PC-3 (cell line): Measurements from ENCODE around the gene BCL3. TPM values are rescaled to one million over a fixed set of nuclear protein-coding genes. Genes with fewer than 3 reads are reported as not detected.

ENCODE experiments used
- ATAC-seq: fragments of 200-7000 bp; cut with Tn5 transposase; 2 replicates; pipeline ENCODE4 v1.9.1; 2020; ENCODE audit warnings: mild to moderate bottlenecking, moderate library complexity
- BruUV-seq: library from RNA; stranded (reverse); fragments of 400-500 nt; replicated peaks from 2 replicates; lab custom pipeline; 2021; lab: Mats Ljungman, UMichigan
- CTCF ChIA-PET: fragments of 300-600 bp; sonication (Branson Sonifier 250); formaldehyde crosslinking; loops from one replicate; lab custom pipeline; 2022; ENCODE audit warnings: antibody characterized with exemption; lab: Charles Lee
- POLR2A ChIA-PET: fragments of 300-600 bp; sonication (Branson Sonifier 250); formaldehyde crosslinking; loops from one replicate; lab custom pipeline; 2022; ENCODE audit warnings: antibody characterized with exemption; ENCODE audit not compliant: unreplicated experiment; lab: Charles Lee
- DNase-seq: peaks from one replicate; pipeline ENCODE4 v3.0.0-alpha.2; 2015
- H2AFZ ChIP-seq: fragments of 300-600 bp; sonication (generic); 2 replicates; pipeline ENCODE4 v1.6.0; 2016; ENCODE audit warnings: antibody characterized with exemption, low read length
- H3F3A ChIP-seq: fragments of 300-600 bp; sonication (generic); one replicate; pipeline ENCODE4 v1.6.0; 2017; ENCODE audit warnings: antibody characterized with exemption, low read length, control low read depth, mild to moderate bottlenecking; ENCODE audit not compliant: unreplicated experiment
- H3K27ac ChIP-seq: fragments of 300-600 bp; sonication (generic); 2 replicates; pipeline ENCODE4 v1.5.1; 2016; ENCODE audit warnings: mild to moderate bottlenecking, low read length
- H3K27me3 ChIP-seq: fragments of 300-600 bp; sonication (generic); 2 replicates; pipeline ENCODE4 v1.6.1; 2016; ENCODE audit warnings: low read length, mixed read lengths
- H3K36me3 ChIP-seq: fragments of 300-600 bp; sonication (generic); 2 replicates; pipeline ENCODE4 v1.6.1; 2016; ENCODE audit warnings: low read depth, mixed run types, low read length, mixed read lengths
- H3K4me1 ChIP-seq: fragments of 300-600 bp; sonication (generic); 2 replicates; pipeline ENCODE4 v1.5.1; 2016; ENCODE audit warnings: low read length; ENCODE audit not compliant: insufficient read depth
- H3K4me2 ChIP-seq: fragments of 300-600 bp; sonication (generic); 2 replicates; pipeline ENCODE4 v1.6.0; 2016; ENCODE audit warnings: low read length
- H3K4me3 ChIP-seq: fragments of 300-600 bp; sonication (generic); 2 replicates; pipeline ENCODE4 v1.5.1; 2016; ENCODE audit warnings: mild to moderate bottlenecking, low read length, mixed read lengths
- H3K79me2 ChIP-seq: fragments of 300-600 bp; sonication (generic); 2 replicates; pipeline ENCODE4 v1.6.1; 2017; ENCODE audit warnings: low read length, mixed read lengths
- H3K9ac ChIP-seq: fragments of 300-600 bp; sonication (generic); 2 replicates; pipeline ENCODE4 v1.6.0; 2016; ENCODE audit warnings: mild to moderate bottlenecking, low read length
- H3K9me2 ChIP-seq: fragments of 300-600 bp; sonication (generic); replicated peaks from 2 replicates; pipeline ENCODE4 v1.6.1; 2016; ENCODE audit warnings: mixed run types, low read length, mixed read lengths
- H3K9me3 ChIP-seq: fragments of 300-600 bp; sonication (generic); 2 replicates; pipeline ENCODE4 v1.6.1; 2016; ENCODE audit warnings: low read length, mixed read lengths
- H4K20me1 ChIP-seq: fragments of 300-600 bp; sonication (generic); 2 replicates; pipeline ENCODE4 v1.6.1; 2016; ENCODE audit warnings: low read length, mixed read lengths
- CTCF ChIP-seq: fragments of 300-600 bp; sonication (generic); conservative IDR thresholded peaks from 2 replicates; pipeline ENCODE4 v1.5.1; 2017; ENCODE audit warnings: antibody characterized with exemption, low read depth, mild to moderate bottlenecking, low read length
- EZH2 ChIP-seq: fragments of 300-600 bp; sonication (generic); IDR thresholded peaks from one replicate; pipeline ENCODE4 v1.6.1; 2017; ENCODE audit warnings: antibody characterized with exemption, mild to moderate bottlenecking, low read length; ENCODE audit not compliant: unreplicated experiment
- EZH2phosphoT487 ChIP-seq: fragments of 300-600 bp; sonication (generic); IDR thresholded peaks from 2 replicates; pipeline ENCODE4 v1.6.1; 2018; ENCODE audit warnings: mild to moderate bottlenecking, antibody characterized with exemption, low read length, borderline replicate concordance
- intact Hi-C: fragments of 100-400 bp; cut with micrococcal nuclease; formaldehyde crosslinking; loops from 2 replicates; pipeline ENCODE4 v1.9.0; 2023
- total RNA-seq: library from RNA; depleted of rRNA; stranded (reverse); fragments of >200 nt; gene quantifications from 2 replicates; pipeline ENCODE4 v1.2.3, GENCODE V29; 2014

BCL3 gene
- total RNA-seq, 1 experiment from 2014 or later: 25.5 TPM

DNA sequence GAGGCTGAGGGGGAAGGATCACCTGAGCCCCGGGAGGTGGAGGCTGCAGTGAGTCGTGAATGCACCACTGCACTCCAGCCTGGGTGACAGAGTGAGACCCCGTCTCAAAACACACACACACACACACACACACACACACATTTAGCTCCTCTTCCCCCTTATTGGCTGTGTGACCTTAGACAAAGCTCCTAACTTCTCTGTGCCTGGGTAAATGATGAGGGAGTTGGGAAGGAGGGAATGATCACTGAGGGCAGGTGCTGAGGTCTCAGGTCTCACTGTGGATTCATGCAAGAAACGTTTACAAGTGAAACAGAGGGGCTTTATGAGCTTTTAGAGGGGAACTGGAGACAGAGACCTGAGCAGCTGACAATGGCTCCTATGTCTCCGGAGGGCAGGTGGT is 16.9 kb upstream of the BCL3 start:
- ATAC-seq: no peak
- H2AFZ ChIP-seq: no peak overlapping the region
- ChIA-PET POLR2A (no interaction called here), CTCF (interaction anchor here (0.6 kb wide), 1 partner anchor 41 kb away, joined by 6 read pairs; no protein-coding TSS in a partner anchor)
- no TSS peak for BruUV-seq
- H3K9ac ChIP-seq: no peak overlapping the region
- TF ChIP-seq EZH2phosphoT487 (no peak), CTCF (no peak), EZH2 (no peak)
- intact Hi-C loops: no loop called here
- no peak overlapping the region for H3K27ac ChIP-seq
- H3K4me3 ChIP-seq: no peak overlapping the region
- H3K4me1 ChIP-seq: peaks cover 9% of the 10 kb centered on the region; the same call in 1 of the 2 replicates
- no peaks in the 10 kb centered on the region for H3K36me3 ChIP-seq
- no peaks in the 10 kb centered on the region for H4K20me1 ChIP-seq
- H3K79me2 ChIP-seq: no peaks in the 10 kb centered on the region
- DNase-seq: no peak
- H3F3A ChIP-seq: no peaks in the 10 kb centered on the region
- H3K27me3 ChIP-seq: no peaks in the 10 kb centered on the region
- no peaks in the 10 kb centered on the region for H3K9me3 ChIP-seq
- no peak overlapping the region for H3K4me2 ChIP-seq
- H3K9me2 ChIP-seq: no peaks in the 10 kb centered on the region

DNA sequence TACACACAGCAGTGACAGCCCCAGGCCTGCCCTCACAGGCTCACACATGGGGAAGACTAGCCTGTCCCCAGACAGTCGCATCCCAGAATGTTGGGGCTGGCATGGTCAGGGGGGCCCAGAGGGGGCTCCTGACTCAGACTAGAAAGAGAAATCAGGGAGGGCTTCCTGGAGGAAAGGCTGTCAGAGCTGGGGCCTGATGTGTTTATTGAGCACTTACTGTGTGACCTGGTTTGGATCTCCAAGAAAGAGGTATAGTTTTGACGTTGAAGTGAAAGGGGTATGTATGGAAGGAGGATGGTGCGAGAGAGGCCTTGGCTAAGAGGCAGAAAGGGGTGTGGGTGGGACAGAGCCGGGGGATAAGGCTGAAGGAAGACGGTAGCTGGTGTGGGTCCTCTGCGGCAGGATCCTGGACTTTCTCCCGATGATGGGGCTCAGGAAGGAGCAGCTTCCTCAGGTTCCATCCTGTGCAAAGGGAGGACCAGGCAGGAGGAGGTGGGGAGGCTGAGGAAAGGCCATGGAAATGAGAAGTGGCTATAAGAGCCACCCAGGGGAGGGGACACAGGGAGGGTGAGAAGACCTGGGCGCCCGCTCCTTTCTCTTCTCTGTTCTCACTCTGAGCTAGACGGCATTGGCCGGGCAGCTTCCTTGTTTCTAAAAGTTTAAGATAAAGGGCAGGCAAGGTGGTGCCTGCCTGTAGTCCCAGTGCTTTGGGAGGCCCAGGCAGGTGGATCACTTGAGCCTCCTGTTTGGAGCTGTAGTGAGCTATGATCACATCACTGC is 16.1 kb upstream of the BCL3 start:
- ATAC-seq: no peak
- Histone ChIP-seq H3K4me2 (no peak overlapping the region), H4K20me1 (no peaks in the 10 kb centered on the region), H3K27ac (no peak overlapping the region), H3K9me2 (no peaks in the 10 kb centered on the region), H3K36me3 (no peaks in the 10 kb centered on the region), H2AFZ (no peak overlapping the region), H3K9me3 (no peaks in the 10 kb centered on the region), H3F3A (no peaks in the 10 kb centered on the region), H3K27me3 (no peaks in the 10 kb centered on the region), H3K79me2 (no peaks in the 10 kb centered on the region), H3K4me3 (no peak overlapping the region), H3K9ac (no peak overlapping the region), H3K4me1 (peaks cover 9% of the 10 kb centered on the region; the same call in 1 of the 2 replicates)
- no peak for DNase-seq
- ChIA-PET POLR2A (no interaction called here), CTCF (interaction anchor here (0.6 kb wide), 1 partner anchor 40 kb away, joined by 6 read pairs; no protein-coding TSS in a partner anchor)
- TF ChIP-seq EZH2phosphoT487 (no peak), CTCF (no peak), EZH2 (no peak)
- BruUV-seq: no TSS peak
- intact Hi-C loops: no loop called here

DNA sequence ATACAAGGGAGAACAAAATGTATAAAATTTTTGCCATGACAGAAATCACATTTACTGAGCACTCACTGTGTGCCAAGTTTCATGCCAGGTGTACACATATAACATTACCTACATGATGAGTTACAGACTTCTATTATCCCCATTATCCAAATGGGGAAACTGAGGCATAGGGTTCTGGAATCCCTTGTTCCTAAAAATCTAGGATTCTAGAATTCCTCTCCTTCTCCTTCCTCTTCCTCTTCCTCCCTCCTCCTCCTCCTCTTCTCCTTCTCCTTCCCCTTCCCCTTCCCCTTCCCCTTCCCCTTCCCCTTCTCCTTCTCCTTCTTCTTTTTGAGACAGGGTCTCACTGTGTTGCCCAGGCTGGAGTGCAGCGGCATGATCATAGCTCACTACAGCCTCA is 14.2 kb upstream of the BCL3 start:
- no peaks in the 10 kb centered on the region for H3K9me3 ChIP-seq
- no peaks in the 10 kb centered on the region for H3K36me3 ChIP-seq
- TF ChIP-seq EZH2phosphoT487: no peak
- no peak for TF ChIP-seq EZH2
- no peak for TF ChIP-seq CTCF
- no peaks in the 10 kb centered on the region for H3K27me3 ChIP-seq
- no TSS peak for BruUV-seq
- no peak overlapping the region for H3K4me3 ChIP-seq
- H3K9me2 ChIP-seq: no peaks in the 10 kb centered on the region
- no peak overlapping the region for H2AFZ ChIP-seq
- no peak overlapping the region for H3K4me2 ChIP-seq
- POLR2A ChIA-PET: no interaction called here
- intact Hi-C loops: no loop called here
- no peaks in the 10 kb centered on the region for H4K20me1 ChIP-seq
- no peaks in the 10 kb centered on the region for H3F3A ChIP-seq
- H3K27ac ChIP-seq: peak overlapping the region; percentile 53
- no peaks in the 10 kb centered on the region for H3K79me2 ChIP-seq
- no peak for ATAC-seq
- no peak overlapping the region for H3K9ac ChIP-seq
- CTCF ChIA-PET: no interaction called here
- peaks cover 14% of the 10 kb centered on the region; the same call in 1 of the 2 replicates for H3K4me1 ChIP-seq
- DNase-seq: no peak
